Activated naive CD8-positive, alpha-beta T cell treated with anti-CD3 and anti-CD28 coated beads, Interleukin-2, amount 50 U/mL, for 16 hours (primary cell): ENCODE data around the gene PICK1.

Experiments used
- DNase-seq: peaks from one replicate; pipeline ENCODE4 v3.0.0-alpha.2; 2020; ENCODE audit warnings: low read depth, low spot score

The PICK1 gene

GRCh38 chr22:38056969-38057891 is at the start of gene PICK1:
Gene PICK1 (plus strand): TSS chr22:38057404. CDS start chr22:38057810, 406 bp downstream.
- DNase-seq, result peak; percentile 52

GRCh38 chr22:38009000-38009806 is 48.0 kb upstream of the PICK1 start:
- no peak for DNase-seq

- DNase-seq, result no peak
Measured at GRCh38 chr22:38012604-38013072, 44.6 kb upstream of the PICK1 start.

DNA sequence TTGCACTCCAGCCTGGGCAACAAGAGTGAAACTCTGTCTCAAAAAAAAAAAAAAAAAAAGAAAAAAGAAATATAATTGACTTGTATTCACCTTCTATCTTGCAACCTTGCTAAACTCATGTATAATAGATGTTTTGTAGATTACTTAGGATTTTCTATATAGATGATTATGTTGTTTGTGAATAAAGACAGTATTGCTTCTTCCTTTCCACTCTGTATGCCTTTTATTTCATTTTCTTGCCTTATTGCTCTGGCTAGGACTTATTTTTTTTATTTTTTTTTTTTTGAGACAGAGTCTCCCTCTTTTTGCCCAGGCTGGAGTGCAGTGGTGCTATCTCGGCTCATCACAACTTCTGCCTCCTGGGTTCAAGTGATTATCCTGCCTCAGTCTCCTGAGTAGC is 43.1 kb upstream of the PICK1 start:
- DNase-seq, result no peak

GRCh38 chr22:38016182-38017151 is 40.7 kb upstream of the PICK1 start:
- DNase-seq, result no peak

GRCh38 chr22:38017272-38017920 is 39.8 kb upstream of the PICK1 start:
- no peak for DNase-seq

- DNase-seq, result no peak
Measured at GRCh38 chr22:38017939-38018885, 39.0 kb upstream of the PICK1 start.

GRCh38 chr22:38018938-38019827 is 38.0 kb upstream of the PICK1 start:
- DNase-seq, result no peak

DNA sequence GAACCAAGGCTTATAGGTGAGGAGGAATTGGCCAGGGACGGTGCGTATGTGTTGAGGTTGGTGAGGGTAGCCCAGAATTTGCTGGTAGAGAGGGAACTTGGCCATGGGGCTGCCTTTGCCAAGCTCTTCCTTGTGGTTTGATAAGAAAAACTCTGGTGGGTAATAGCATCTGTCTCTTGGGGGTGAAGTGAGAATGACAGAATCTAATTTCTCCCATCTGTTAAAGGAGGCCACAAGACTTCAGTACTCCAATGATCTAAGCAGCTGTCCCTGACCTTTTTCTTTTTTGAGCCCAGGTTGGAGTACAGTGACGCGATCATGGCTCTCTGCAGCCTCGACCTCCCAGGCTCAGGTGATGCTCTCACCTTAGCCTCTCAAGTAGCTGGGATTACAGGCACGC is 36.0 kb upstream of the PICK1 start:
- DNase-seq, result no peak

GRCh38 chr22:38023045-38023444 is 34.2 kb upstream of the PICK1 start:
- no peak for DNase-seq

GRCh38 chr22:38025514-38025913 is 31.7 kb upstream of the PICK1 start:
- no peak for DNase-seq

DNA sequence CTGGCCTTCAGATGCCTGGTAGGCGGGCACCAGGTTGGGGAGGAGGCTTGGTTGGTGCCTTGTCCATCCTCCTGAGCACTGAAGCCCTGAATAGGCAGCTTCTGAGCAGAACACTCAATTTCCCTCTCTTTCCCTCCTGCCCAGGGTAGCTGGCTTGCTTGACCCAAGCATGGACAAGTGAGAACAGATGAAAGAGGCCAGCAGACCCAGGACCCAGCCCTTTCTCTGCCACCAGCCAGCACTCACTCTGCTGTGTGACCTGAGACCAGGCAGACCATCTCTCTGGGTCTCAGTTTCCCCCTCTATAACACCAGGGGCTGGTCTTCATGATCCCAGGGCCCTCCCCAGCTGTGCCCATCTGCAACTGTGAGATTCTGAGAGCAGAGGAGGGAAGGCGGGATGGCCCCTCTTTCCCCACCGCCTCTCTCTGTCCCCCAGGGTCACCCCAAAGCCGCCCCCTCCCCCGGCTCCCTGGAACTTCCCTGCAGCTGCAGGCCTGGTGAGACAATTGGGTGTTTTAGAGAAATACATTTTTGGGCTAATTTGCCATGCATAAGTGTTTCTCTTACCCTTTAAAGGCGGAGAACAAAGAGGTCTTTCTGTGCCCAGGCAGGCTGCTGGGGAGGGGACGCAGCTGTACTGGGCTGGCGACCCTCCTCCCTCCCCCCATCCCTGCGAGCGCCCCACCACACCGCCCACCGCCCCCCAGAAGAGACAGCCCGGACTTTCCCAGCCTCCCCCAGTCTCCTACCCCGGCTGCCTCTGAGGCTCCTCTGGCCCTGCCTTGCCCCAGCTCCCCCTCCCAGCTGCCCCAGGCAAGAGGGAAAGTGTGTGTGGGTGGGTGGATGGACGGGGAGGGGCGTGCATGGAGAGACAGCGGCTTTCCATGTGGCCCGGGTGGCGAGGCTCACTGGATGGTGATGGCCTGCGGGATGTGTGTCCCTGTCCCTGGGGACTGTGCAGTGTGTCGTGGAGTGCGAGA is 30.8 kb upstream of the PICK1 start:
- DNase-seq, result no peak

DNA sequence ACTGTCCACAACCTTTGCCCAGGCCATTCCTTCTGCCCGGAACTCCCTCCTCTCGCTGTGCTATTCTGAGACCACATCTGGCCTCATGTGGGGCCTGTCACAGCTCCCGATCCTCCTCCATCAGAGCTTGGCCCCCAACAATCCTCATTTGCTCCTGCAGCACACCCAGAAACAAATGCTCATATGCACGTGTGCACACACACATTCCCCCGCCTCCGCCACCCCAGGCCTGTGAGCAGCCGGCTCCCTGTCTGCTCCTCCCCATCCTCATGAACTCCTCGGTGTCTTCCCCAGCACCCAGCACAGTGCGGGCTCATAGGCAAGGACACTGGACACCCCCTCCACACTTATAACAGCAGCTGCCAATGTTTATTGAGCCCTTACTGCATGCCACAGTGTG is 29.7 kb upstream of the PICK1 start:
- no peak for DNase-seq

GRCh38 chr22:38028344-38029130 is 28.7 kb upstream of the PICK1 start:
- no peak for DNase-seq

GRCh38 chr22:38029370-38029769 is 27.8 kb upstream of the PICK1 start:
- DNase-seq, result no peak

DNA sequence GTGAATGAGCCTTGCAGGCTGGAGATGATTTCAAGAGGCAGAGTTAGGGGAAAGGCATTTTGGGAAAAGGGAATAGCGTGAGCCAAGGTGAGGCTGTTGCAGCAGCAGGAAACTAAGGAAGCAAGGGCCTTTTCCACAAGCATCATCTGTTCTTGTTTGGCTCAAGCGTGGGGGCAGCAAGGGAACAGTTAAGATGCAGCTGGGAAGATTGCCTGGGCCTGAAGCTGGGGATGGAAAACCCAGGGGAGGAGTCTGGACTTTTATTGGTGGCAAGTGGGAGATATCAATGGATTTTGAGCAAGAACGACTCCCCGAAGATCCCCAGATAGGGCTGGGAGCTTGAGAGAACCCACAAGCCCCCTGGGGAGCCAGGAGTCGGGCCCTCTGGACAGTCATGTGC is 27.3 kb upstream of the PICK1 start:
- no peak for DNase-seq
